NCI-H526 treated with DMSO at 0.1 percent for 48 hours (cell line): ENCODE data around the gene RPL37.
"Not testable (repeated sequence)": the region's sequence is repeated elsewhere in the genome, so short reads cannot be mapped to it uniquely, and the experiment has no call there.

Source experiments
- DNase-seq: peaks from one replicate; lab custom pipeline; 2025; lab: John Stamatoyannopoulos, UW

The RPL37 gene

DNA sequence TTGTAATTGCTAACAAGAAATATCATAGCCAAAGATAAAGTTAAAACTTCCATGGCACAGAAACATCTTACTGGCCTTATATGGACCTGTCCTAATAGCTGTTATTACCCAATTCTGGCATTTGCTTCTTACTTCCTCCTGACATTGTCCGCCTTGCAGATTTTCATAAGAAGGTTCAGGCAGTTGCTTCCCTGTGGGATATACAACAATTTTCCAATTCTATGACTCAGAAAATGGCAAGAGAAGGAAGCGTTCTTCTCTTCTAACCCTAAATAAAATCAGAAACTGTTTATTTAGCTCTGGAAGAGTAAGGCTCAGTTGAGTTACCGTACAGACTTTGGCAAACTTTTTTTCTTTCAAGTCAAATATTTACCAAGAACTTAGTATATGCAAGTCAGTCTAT, 38.5 kb downstream of the RPL37 start:
- DNase-seq: no peak

DNA sequence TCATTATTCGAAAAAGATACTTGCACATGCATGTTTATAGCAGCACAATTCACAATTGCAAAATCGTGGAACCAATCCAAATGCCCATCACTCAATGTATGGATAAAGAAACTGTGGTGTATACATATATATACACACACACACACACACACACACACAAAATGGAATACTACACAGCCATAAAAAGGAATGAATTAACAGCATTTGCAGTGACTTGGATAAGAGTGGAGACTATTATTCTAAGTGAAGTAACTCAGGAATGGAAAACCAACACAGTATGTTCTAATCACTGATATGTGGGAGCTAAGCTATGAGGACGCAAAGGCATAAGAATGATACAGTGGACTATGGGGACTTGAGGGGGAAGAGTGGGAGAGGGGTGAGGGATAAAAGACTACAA, 40.1 kb downstream of the RPL37 start:
- not testable (repeated sequence) for DNase-seq

DNA sequence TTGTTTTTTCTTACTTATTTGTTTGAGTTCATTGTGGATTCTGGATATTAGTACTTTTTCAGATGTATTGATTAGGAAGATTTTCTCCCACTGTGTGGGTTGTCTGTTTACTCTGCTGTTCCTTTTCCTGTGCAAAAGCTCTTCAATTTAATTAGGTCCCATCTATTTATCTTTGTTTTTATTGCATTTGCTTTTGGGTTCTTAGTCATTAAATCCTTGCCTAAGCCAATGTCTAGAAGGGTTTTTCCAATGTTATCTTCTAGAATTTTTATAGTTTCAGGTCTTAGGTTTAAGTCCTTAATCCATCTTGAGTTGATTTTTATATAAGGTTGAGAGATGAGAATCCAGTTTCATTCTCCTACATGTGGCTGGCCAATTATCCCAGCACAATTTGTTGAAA, 40.7 kb downstream of the RPL37 start:
- not testable (repeated sequence) for DNase-seq

DNA sequence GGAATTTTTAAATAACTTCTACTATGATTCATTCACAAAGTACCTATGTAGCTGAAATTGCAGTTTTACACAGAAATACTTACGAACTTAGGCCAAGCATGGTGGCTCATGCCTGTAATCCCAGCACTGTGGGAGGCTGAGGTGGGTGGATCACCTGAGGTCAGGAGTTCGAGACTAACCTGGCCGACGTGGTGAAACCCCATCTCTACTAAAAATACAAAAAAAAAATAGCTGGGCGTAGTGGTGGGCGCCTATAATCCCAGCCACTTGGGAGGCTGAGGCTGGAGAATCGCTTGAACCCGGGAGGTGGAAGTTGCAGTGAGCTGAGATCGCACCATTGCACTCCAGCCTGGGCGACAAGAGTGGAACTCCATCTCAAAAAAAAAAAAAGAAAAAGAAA, 42.3 kb downstream of the RPL37 start:
- not testable (repeated sequence) for DNase-seq

DNA sequence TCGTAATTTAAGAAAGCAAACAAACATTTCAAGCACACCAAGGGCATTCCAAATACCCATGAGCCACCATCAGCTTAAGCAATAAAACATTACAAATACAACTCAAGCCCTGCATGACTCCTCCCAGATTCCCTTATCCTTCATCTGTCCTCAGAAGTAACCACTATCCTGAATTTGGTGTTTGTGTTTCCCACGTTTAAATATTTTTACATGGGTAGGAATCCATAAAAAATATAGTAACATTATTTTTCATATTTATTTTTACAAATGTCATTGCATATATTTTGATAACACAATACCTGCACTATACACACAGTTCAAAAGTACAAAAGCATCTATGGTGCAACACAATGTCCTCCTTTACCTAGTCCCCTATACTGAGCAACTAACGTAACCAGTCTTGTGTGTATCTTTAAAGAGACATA, 43.3 kb downstream of the RPL37 start:
- DNase-seq: no peak

DNA sequence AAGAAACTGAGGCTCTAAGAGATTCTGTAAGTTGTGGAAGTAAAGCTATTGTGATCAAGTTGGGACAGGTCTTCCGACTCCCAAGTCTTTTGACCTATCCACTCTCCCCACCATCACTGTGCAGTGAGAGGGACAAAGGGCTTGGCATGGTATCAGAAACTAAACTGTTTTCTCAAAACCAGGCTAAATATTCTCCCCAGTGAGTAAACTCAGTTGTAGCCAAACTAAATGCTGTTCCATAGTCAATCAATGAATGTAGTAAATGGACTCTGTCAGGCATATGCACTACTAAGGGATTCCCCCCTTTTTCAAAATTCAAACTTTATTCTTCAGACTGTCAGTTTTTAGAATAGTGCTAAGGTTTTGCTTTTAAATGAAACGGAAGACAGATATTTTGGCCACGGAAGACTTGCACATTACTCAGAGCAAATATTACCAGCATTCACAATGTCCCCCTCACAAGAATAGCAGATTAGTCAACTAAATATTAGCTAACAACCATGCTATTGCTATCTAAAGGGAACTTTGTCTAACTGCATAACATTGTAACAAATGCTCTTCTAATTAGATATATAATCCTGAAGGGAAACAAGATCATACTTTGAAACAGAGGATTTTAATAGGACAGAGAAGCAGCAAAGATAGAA, 44.0 kb downstream of the RPL37 start:
- no peak for DNase-seq

DNA sequence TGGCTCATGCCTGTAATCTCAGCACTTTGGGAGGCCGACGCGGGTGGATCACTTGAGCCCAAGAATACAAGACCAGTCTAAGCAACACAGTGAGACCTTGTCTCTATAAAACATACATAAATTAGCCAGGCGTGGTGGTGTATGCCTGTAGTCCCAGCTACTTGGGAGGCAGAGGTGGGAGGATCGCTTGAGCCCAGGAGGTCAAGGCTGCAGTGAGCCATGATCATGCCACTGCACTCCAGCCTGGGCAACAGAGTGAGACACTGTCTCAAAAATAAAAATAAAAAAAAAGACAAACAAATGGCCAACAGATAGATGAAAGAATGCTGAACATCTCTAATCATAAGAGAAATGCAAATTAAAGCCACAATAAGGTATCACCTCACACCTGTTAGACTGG, 46.1 kb downstream of the RPL37 start:
- not testable (repeated sequence) for DNase-seq

DNA sequence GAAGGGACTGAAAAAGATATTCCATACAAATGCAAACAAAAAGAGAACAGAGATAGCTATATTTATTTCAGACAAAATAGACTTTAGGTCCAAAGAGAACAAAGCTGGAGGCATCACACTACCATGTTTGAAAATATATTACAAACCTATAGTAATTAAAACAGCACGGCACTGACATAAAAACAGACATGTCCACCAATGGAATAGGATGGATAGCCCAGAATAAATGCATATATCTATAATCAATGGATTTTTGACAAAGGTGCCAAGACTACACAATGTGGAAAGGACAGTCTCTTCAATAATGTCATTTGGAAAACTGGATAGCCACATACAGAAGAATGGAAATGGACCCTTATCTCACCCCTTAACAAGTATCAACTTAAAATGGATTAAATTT, 47.0 kb downstream of the RPL37 start:
- DNase-seq: no peak

DNA sequence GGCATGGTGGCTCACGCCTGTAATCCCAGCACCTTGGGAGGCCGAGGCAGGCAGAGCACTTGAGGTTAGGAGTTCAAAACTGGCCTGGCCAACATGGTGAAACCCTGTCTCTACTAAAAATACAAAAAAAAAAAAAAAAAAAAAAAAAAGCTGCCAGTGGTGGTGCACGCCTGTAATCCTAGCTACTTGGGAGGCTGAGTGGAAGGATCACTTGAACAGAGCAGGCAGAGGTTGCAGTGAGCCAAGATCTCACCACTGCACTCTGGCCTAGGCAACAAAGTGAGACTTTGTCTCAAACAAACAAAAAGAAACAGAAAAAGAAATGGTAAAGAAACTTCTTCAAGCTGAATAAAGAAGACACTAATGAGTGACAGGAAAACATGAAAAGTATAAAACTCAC, 48.4 kb downstream of the RPL37 start:
- not testable (repeated sequence) for DNase-seq

DNA sequence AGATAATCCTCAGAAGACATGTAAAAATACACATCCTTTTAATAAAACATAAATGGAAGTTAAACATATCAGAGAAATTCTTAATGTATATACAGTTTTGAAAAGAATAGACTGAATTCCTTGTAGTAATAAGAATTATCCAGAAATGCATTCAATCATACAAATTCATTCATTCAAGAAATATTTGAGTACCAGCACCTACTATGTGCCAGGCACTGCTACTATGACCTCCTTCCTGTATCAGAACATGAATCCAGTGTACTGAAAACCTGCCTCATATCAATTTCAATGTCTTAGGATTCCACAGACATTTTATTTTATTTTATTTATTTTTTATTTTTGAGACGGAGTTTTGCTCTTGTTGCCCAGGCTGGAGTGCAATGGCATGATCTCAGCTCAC, 50.1 kb downstream of the RPL37 start:
- DNase-seq: no peak

DNA sequence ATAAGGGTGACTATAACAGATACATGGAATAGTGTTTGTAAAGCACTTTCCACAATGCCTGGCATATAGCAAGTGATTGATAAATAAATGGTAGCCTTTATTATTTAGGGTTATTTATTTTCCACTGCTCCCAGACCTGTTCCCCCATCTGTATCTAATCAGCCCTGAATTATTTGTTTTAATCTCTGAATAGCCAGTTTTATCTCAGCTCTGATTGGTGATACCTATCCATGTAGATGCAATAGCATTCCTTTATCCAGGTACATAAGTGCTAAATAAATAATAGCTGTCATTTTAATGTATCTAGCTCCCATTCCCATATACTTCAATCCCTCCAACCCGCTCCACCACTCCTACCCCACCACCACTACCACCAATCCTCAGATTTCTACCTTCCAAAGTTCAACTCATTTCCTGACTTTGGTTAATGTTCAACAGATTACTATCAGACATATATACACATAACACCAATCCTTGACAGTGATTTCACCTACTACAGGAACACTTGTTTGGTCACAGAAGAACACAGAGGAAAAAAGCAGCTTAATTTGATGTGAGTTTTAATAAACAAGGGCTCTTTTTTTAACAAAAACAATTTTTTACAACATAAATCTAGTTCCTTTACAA, 50.9 kb downstream of the RPL37 start:
- no peak for DNase-seq

DNA sequence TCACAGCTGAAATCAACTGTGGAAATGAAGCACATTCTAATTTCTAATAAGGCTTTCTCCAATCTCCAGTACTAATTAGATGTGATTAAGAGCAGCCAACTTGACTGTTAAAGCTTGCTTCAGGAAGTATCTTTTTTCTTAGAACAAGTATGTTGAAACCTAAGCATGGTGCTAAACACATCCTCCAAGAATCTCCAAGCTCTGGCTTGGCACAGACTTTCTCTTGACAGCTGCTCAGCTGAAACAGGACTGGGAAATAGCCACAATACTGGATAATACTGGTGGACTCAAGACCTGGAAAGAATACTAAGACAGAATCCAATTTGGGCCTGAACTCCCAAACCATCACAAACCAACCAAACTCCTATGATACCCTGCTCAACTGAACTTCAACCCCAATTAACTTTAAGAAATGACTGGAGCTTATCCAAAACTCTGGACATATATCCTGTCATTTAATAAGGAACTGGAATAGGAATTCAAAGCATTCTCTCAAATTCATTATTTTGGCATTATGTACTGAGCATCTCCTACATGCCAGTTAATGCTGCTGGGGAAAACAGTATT, 53.1 kb downstream of the RPL37 start:
- no peak for DNase-seq

DNA sequence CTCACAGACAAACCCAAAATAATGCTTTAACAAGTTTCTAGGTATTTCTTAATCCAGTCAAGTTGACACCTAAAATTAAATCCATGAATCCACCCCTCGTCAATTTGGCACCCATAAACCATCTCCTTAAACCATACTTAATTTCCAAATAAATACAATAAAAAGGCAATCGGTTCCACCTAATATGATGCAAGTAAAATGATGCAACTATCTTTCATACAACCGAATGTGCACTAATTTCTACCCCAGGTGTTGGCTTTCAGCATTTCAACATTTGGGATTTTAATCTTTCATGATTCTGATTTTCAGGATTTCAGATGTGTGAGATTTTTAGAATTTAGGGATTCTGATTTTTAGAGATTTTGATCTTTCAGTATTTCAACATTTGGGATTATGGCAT, 54.2 kb downstream of the RPL37 start:
- no peak for DNase-seq

DNA sequence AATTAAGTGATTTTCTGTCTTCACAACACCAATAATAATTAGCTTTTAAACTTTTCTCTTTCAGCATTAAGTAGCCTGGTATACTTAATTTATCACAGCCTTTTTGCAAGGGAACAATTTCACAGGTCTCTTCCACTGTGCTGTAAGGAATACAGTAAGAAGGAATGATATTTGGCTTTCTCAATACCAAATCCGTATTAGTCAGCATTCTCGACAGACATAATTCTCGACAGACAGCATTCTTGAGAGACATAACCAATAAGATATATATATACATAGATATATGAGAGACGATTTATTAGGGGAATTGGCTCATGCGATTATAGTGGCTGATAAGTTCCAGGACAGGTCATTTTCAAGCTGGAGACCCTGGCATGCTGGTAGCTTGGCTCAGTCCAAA, 54.8 kb downstream of the RPL37 start:
- DNase-seq: no peak

DNA sequence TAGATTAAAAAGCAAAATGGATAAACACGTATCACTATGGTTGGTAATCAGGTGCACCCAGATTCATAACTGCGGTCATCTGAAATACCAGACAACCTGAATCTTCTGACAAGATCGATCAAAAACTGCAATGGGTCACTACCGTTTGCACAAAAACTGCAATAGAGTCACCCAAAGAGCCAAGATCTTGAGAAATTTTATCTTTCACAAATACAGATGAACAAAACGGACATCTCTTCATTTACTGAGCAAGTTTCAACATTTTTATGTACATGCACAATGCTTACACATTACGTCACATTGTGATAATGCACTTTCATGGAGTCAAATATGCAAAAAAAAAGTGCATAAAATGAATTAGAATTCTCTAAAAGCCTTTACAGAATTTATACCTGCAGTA, 55.5 kb downstream of the RPL37 start:
- no peak for DNase-seq

DNA sequence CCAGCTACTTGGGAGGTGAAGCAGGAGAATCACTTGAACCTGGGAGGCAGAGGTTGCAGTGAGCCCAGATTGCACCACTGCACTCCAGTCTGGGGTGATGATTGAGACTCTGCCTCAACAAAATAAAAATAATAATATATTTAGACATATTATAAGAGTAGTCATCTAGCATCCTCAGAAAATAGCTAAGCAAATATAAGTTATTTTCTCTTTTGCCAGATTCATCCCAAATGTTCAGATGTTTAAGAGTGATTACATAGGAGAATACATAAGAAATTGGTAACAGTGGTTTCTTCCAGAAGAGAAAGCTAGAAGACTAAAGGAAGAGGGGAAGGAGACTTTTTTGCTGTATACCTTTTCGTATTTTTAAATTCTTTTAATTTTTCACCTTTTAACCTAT, 56.9 kb downstream of the RPL37 start:
- no peak for DNase-seq

DNA sequence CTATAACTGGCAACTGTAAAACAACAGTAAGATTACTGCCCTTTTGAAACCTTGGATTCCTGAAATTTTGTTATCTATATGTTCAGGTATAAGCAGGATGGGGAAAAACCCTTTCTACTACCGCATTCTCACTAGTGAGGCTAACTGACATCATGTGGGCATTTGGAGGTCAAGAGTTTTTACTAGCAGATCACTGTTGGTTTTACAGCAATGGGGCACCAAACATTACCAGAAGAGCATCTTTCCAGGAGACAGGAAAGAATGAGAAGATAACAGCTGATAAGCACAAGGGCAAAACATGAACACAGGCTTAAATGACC, 58.4 kb downstream of the RPL37 start:
- DNase-seq: no peak

DNA sequence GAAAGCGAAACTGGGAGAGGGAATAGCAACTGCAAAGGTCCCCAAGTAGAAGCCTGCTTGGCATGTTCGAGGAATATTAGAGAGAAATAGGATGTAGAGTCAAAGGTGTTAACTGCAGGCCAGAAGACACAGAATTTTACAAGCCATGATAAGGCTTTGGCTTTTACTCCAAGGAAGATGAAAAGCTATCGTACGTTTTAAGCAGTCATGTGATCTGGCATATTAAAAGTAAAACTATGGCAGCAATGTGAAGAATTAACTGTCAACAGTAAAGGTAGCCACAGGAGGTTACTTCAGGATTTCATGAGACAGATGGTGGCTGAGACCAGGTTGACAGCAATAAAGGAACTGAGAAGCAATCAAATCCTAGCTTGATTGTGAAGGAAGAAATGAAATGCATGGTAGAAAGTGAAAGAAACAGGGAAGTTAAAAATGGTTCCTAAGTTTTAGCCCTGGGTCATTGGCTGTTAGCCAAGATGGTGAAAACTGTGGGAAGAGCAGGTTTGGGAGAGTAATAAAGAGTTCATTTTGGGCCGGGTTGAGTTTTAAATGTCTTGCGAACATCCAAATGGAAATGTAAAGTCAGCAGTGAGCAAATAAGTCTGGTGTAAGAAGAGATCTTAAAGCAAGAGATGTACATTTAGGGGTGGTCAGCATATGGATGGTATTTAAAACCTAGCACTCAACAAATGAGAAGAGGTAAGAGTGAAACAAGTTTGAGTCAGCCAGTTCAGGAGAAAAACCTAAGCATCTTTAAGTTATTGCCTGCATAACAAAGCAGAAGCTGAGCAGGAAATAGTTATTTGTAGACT, 59.0 kb downstream of the RPL37 start:
- DNase-seq: no peak
